Panc1 (cell line): ENCODE results near the gene GNE. TPM values are rescaled to one million over a fixed set of nuclear protein-coding genes. Genes with fewer than 3 reads are reported as not detected.

Experiments used
- ATAC-seq: fragments of 200-7000 bp; cut with Tn5 transposase; 2 replicates; pipeline ENCODE4 v1.9.1; 2020; ENCODE audit warnings: mild to moderate bottlenecking, moderate library complexity
- BruUV-seq: library from RNA; stranded (reverse); fragments of 400-500 nt; replicated peaks from 2 replicates; lab custom pipeline; 2021; lab: Mats Ljungman, UMichigan
- CTCF ChIA-PET: fragments of 300-600 bp; sonication (Branson Sonifier 250); formaldehyde crosslinking; loops from one replicate; lab custom pipeline; 2022; ENCODE audit warnings: antibody characterized with exemption; lab: Charles Lee
- POLR2A ChIA-PET: fragments of 300-600 bp; sonication (Branson Sonifier 250); formaldehyde crosslinking; loops from one replicate; lab custom pipeline; 2022; ENCODE audit warnings: antibody characterized with exemption; lab: Charles Lee
- DNase-seq: peaks from one replicate; pipeline ENCODE4 v3.0.0-alpha.2; 2010; ENCODE audit warnings: low read depth, low spot score
- H3K27ac ChIP-seq: 2 replicates; pipeline ENCODE4 v1.5.1; 2011; ENCODE audit warnings: mild to moderate bottlenecking, low read length, inconsistent platforms
- H3K27me3 ChIP-seq: fragments of 200-500 bp; sonication (Bioruptor generic); 2 replicates; pipeline ENCODE4 v1.6.0; 2014; ENCODE audit warnings: low read length, inconsistent platforms; ENCODE audit not compliant: control insufficient read depth, insufficient read depth
- H3K36me3 ChIP-seq: fragments of 200-500 bp; sonication (Bioruptor generic); 2 replicates; pipeline ENCODE4 v1.5.1; 2014; ENCODE audit warnings: inconsistent platforms, mild to moderate bottlenecking, low read length, moderate library complexity; ENCODE audit not compliant: control insufficient read depth, insufficient read depth
- H3K4me1 ChIP-seq: 2 replicates; pipeline ENCODE4 v1.5.1; 2011; ENCODE audit warnings: inconsistent platforms, mild to moderate bottlenecking, low read length, moderate library complexity; ENCODE audit not compliant: control insufficient read depth, insufficient read depth
- H3K4me3 ChIP-seq, 2 experiments: 2 replicates each; pipeline ENCODE4 v1.5.1; 2011 to 2012; ENCODE audit warnings: low read depth in 2 of 2, low read length in 2 of 2, mild to moderate bottlenecking in 2 of 2, inconsistent platforms in 1 of 2, moderate library complexity in 1 of 2
- H3K9me3 ChIP-seq: fragments of 200-500 bp; sonication (Bioruptor generic); 2 replicates; pipeline ENCODE4 v1.5.1; 2014; ENCODE audit warnings: low read depth, mild to moderate bottlenecking, inconsistent platforms, low read length, moderate library complexity; ENCODE audit not compliant: control insufficient read depth, insufficient read depth
- CTCF ChIP-seq: fragments of 450-650 bp; IDR thresholded peaks from 2 replicates; pipeline ENCODE4 v1.5.1; 2017; ENCODE audit warnings: mild to moderate bottlenecking
- POLR2AphosphoS5 ChIP-seq: IDR thresholded peaks from 2 replicates; pipeline ENCODE4 v1.6.1; 2012; ENCODE audit warnings: mild to moderate bottlenecking, low read depth, low read length, moderate library complexity
- REST ChIP-seq, 2 experiments: IDR thresholded peaks; 2 replicates each; pipeline ENCODE4 v1.6.1; 2011 to 2012; ENCODE audit warnings: low read depth in 2 of 2, control low read depth in 1 of 2, low read length in 1 of 2, mild to moderate bottlenecking in 1 of 2, moderate library complexity in 1 of 2; ENCODE audit not compliant: insufficient read depth in 1 of 2
- SIN3A ChIP-seq: IDR thresholded peaks from 2 replicates; pipeline ENCODE4 v1.6.1; 2012; ENCODE audit warnings: low read depth, mild to moderate bottlenecking, low read length, moderate library complexity, borderline replicate concordance; ENCODE audit not compliant: insufficient read depth
- TCF7L2 ChIP-seq: IDR thresholded peaks from 2 replicates; pipeline ENCODE4 v1.6.1; 2011; ENCODE audit warnings: mild to moderate bottlenecking, low read depth, low read length, inconsistent platforms
- in situ Hi-C: cut with HindIII; loops from 2 replicates; pipeline ENCODE4 v1.10.0; 2016; ENCODE audit warnings: low sequenced_read_pairs, low pct_unique_long_range_greater_than_20kb
- intact Hi-C: fragments of 100-400 bp; cut with micrococcal nuclease; formaldehyde crosslinking; loops from one replicate; pipeline ENCODE4 v1.10.0; 2022; ENCODE audit not compliant: unreplicated experiment
- total RNA-seq: library from RNA; stranded (reverse); gene quantifications from one replicate; pipeline ENCODE4 v1.2.1, GENCODE V29; 2021; ENCODE audit not compliant: unreplicated experiment

The GNE gene
- total RNA-seq, 1 experiment from 2014 or later, result 107 TPM

GRCh38 chr9:36169708-36170107 lies 88.5 kb downstream of the GNE start:
- intact Hi-C loops, result no loop called here

DNA sequence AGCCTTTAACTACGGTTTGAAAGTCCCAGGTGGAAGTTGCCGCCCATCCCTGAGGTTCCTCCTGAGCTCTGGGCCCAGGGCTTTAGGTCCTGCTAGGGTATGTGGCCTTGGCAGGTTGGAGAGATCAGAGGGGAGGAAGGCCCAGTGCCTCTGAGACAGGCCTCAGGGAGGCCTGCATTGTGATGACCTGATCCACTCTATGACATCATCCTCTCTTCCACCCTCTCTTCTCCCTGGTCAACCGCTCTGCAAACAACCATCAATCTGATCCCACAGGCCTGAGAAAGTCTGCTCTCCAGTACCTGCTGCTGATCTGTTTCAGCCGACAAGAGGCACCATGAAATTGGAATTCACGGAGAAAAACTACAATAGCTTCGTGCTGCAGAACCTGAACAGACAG lies 89.1 kb downstream of the GNE start, which contains the start of gene CCIN:
TSS of gene CCIN (plus strand) at position 223 of the 400 bp plus-strand sequence. CDS start at position 338, 115 bp downstream.
- H3K4me1 ChIP-seq, result peaks cover 3% of the 10 kb centered on the region; the same call in 1 of the 2 replicates
- in situ Hi-C loops, result no loop called here
- ATAC-seq (no peak), DNase-seq (no peak)
- intact Hi-C loops, result no loop called here
- TF ChIP-seq SIN3A (no peak), TCF7L2 (no peak), CTCF (no peak), POLR2AphosphoS5 (no peak), REST (IDR thresholded peaks at IDR 0.05; ENCODE audit: insufficient read depth in 1 of 2, low read depth in 2 of 2, low read length in 1 of 2) (no peak)
- H3K36me3 ChIP-seq, result no peaks in the 10 kb centered on the region
- H3K27me3 ChIP-seq, result no peaks in the 10 kb centered on the region
- ChIA-PET CTCF (interaction anchor here (0.8 kb wide), 1 partner anchor 66 kb away, joined by 3 read pairs; no protein-coding TSS in a partner anchor), POLR2A (interaction anchor here (0.5 kb wide), 1 partner anchor 480 kb away, joined by 7 read pairs; no protein-coding TSS in a partner anchor)
- BruUV-seq, result no TSS peak
- H3K9me3 ChIP-seq, result no peaks in the 10 kb centered on the region
- H3K27ac ChIP-seq, result no peak within 1 kb of the TSS
- no peak within 1 kb of the TSS for H3K4me3 ChIP-seq

More at GRCh38 chr9:36169708-36170107, 88.5 kb downstream of the GNE start:
- no peaks in the 10 kb centered on the region for H3K9me3 ChIP-seq
- H3K36me3 ChIP-seq, result no peaks in the 10 kb centered on the region
- in situ Hi-C loops, result no loop called here
- H3K4me3 ChIP-seq, result no peak overlapping the region
- TF ChIP-seq TCF7L2, result no peak
- TF ChIP-seq SIN3A, result no peak
- no peak for TF ChIP-seq CTCF
- no peak for TF ChIP-seq REST (IDR thresholded peaks at IDR 0.05; ENCODE audit: insufficient read depth in 1 of 2, low read depth in 2 of 2, low read length in 1 of 2)
- TF ChIP-seq POLR2AphosphoS5, result no peak
- BruUV-seq, result no TSS peak
- H3K27me3 ChIP-seq, result no peaks in the 10 kb centered on the region
- DNase-seq (no peak), ATAC-seq (no peak)
- POLR2A ChIA-PET, result no interaction called here
- H3K27ac ChIP-seq, result no peak overlapping the region
- peaks cover 3% of the 10 kb centered on the region; the same call in 1 of the 2 replicates for H3K4me1 ChIP-seq
- CTCF ChIA-PET, result interaction anchor here (0.8 kb wide), 1 partner anchor 67 kb away, joined by 3 read pairs; no protein-coding TSS in a partner anchor
